HEK293 (cell line): ENCODE results near the gene MINDY1.

Source experiments
- CTCF ChIP-seq: fragments of 450-650 bp; formaldehyde crosslinking; IDR thresholded peaks from 2 replicates; pipeline ENCODE4 v1.5.1; 2016; ENCODE audit warnings: missing biosample characterization, missing genetic modification characterization
- GLIS1 ChIP-seq: fragments of 450-650 bp; formaldehyde crosslinking; IDR thresholded peaks from 2 replicates; pipeline ENCODE4 v1.5.1; 2016; ENCODE audit warnings: missing biosample characterization, missing genetic modification characterization
- SP3 ChIP-seq: fragments of 450-650 bp; formaldehyde crosslinking; IDR thresholded peaks from 2 replicates; pipeline ENCODE4 v1.5.1; 2016; ENCODE audit warnings: missing biosample characterization, missing genetic modification characterization
- SP7 ChIP-seq: fragments of 450-650 bp; formaldehyde crosslinking; IDR thresholded peaks from 2 replicates; pipeline ENCODE4 v1.5.1; 2016; ENCODE audit warnings: missing biosample characterization, missing genetic modification characterization
- ZBTB10 ChIP-seq: fragments of 450-650 bp; formaldehyde crosslinking; IDR thresholded peaks from 2 replicates; pipeline ENCODE4 v1.5.1; 2016; ENCODE audit warnings: missing biosample characterization, missing genetic modification characterization
- ZBTB17 ChIP-seq: fragments of 450-650 bp; formaldehyde crosslinking; IDR thresholded peaks from 2 replicates; pipeline ENCODE4 v1.5.1; 2016; ENCODE audit warnings: missing biosample characterization, missing genetic modification characterization
- ZBTB21 ChIP-seq: fragments of 450-650 bp; formaldehyde crosslinking; IDR thresholded peaks from 2 replicates; pipeline ENCODE4 v1.5.1; 2017; ENCODE audit warnings: missing biosample characterization, missing genetic modification characterization
- ZBTB8A ChIP-seq: fragments of 450-650 bp; formaldehyde crosslinking; IDR thresholded peaks from 2 replicates; pipeline ENCODE4 v1.5.1; 2016; ENCODE audit warnings: missing biosample characterization, missing genetic modification characterization
- ZEB2 ChIP-seq: fragments of 450-650 bp; formaldehyde crosslinking; IDR thresholded peaks from 2 replicates; pipeline ENCODE4 v1.5.1; 2016; ENCODE audit warnings: missing biosample characterization, missing genetic modification characterization
- ZNF2 ChIP-seq: fragments of 450-650 bp; formaldehyde crosslinking; IDR thresholded peaks from 2 replicates; pipeline ENCODE4 v1.5.1; 2016; ENCODE audit warnings: missing biosample characterization, missing genetic modification characterization
- ZNF239 ChIP-seq: fragments of 450-650 bp; formaldehyde crosslinking; IDR thresholded peaks from 2 replicates; pipeline ENCODE4 v1.5.1; 2016; ENCODE audit warnings: missing biosample characterization, missing genetic modification characterization
- ZNF416 ChIP-seq: fragments of 450-650 bp; formaldehyde crosslinking; IDR thresholded peaks from 2 replicates; pipeline ENCODE4 v1.5.1; 2016; ENCODE audit warnings: missing biosample characterization, missing genetic modification characterization
- ZNF529 ChIP-seq: fragments of 450-650 bp; formaldehyde crosslinking; IDR thresholded peaks from 2 replicates; pipeline ENCODE4 v1.5.1; 2017; ENCODE audit warnings: missing genetic modification characterization, missing biosample characterization; ENCODE audit not compliant: insufficient replicate concordance
- ZNF561 ChIP-seq: fragments of 450-650 bp; IDR thresholded peaks from 2 replicates; pipeline ENCODE4 v1.5.1; 2018; ENCODE audit warnings: missing biosample characterization, missing genetic modification characterization, borderline replicate concordance
- ZNF571 ChIP-seq: fragments of 450-650 bp; formaldehyde crosslinking; IDR thresholded peaks from 2 replicates; pipeline ENCODE4 v1.5.0; 2017; ENCODE audit warnings: missing biosample characterization, missing genetic modification characterization
- ZNF585B ChIP-seq: fragments of 450-650 bp; formaldehyde crosslinking; IDR thresholded peaks from 2 replicates; pipeline ENCODE4 v1.5.1; 2016; ENCODE audit warnings: missing biosample characterization, missing genetic modification characterization
- ZNF624 ChIP-seq: fragments of 450-650 bp; formaldehyde crosslinking; IDR thresholded peaks from 2 replicates; pipeline ENCODE4 v1.5.1; 2017; ENCODE audit warnings: missing biosample characterization, missing genetic modification characterization
- ZNF654 ChIP-seq: fragments of 450-650 bp; formaldehyde crosslinking; IDR thresholded peaks from 2 replicates; pipeline ENCODE4 v1.5.1; 2016; ENCODE audit warnings: low read depth, missing biosample characterization, missing genetic modification characterization
- ZNF660 ChIP-seq: fragments of 450-650 bp; IDR thresholded peaks from 2 replicates; pipeline ENCODE4 v1.5.1; 2018; ENCODE audit warnings: missing biosample characterization, mild to moderate bottlenecking, missing genetic modification characterization
- ZNF664 ChIP-seq: fragments of 450-650 bp; formaldehyde crosslinking; IDR thresholded peaks from 2 replicates; pipeline ENCODE4 v1.5.1; 2016; ENCODE audit warnings: missing biosample characterization, missing genetic modification characterization
- ZNF792 ChIP-seq: fragments of 450-650 bp; formaldehyde crosslinking; IDR thresholded peaks from 2 replicates; pipeline ENCODE4 v1.5.1; 2016; ENCODE audit warnings: missing biosample characterization, missing genetic modification characterization
- ZSCAN30 ChIP-seq: fragments of 450-650 bp; IDR thresholded peaks from 2 replicates; pipeline ENCODE4 v1.5.1; 2018; ENCODE audit warnings: missing biosample characterization, mild to moderate bottlenecking, missing genetic modification characterization, moderate library complexity
- ZXDB ChIP-seq: fragments of 450-650 bp; formaldehyde crosslinking; IDR thresholded peaks from 2 replicates; pipeline ENCODE4 v1.5.1; 2016; ENCODE audit warnings: missing biosample characterization, missing genetic modification characterization
- TF ChIP-seq, protein P1 (sequence below): fragments of 450-650 bp; formaldehyde crosslinking; optimal IDR thresholded peaks from 2 replicates; pipeline ENCODE3; 2016; ENCODE audit warnings: missing biosample characterization, mild to moderate bottlenecking, missing genetic modification characterization

Gene MINDY1

DNA sequence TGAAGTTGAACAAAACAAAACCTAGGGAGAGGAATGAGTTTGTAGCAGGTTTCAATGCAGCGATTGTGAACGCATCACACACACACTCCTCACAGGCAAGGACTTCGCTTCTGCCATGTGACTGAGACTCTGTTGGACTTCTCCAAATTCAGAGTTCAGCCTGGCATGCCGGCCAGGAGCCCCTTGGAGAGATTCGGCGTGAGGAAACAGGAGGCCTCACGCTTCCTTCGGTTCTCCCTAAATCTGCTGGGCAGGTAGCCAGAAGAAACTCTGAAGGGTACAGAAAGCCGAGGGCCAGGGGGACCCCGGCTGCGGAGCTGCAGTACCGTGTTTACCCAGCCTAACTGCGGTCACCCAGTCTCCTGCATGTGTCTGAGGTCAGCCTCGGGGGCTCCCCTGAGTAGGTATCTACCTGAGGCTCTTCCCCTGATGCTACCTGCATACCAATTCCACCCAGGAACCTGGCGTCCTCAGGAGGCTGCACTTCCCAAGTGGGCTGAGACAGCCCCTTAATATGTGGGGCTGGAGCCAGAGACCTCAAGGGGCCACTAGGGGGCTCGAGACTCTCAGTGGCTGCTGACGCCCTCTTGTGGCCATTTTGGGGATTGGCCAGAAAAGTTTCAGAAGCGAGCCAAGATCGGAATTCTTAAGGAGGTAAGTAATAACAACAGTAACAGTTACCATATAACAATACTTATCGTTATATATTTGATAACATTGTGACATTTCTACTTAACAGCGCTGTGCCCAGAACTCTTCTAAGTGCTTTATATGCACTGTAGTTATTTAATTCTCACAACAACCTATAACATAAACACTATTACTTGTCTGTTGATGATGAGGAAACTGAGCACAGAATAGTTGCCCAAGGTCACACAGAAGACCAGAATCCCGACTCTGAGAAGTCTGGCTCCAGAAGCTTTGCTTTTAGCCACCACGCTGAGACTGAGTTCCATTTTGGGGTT lies 27.3 kb downstream of the MINDY1 start (continued):
- TF ChIP-seq ZNF792 (no peak), ZBTB17 (tag by site-specific recombination) (peak; percentile 52; the same call in 1 of the 2 replicates), ZNF654 (tag by site-specific recombination) (peak; percentile 89), ZNF2 (peak; percentile 76; the same call in 1 of the 2 replicates), ZNF571 (tag by site-specific recombination) (no peak), CTCF (tag by site-specific recombination) (peak; percentile 97), ZNF561 (tag by site-specific recombination) (peak; percentile 37; the same call in 1 of the 2 replicates), ZNF585B (tag by site-specific recombination) (no peak), ZXDB (peak; percentile 60), ZEB2 (peak; percentile 45; the same call in 1 of the 2 replicates), ZNF660 (tag by site-specific recombination) (peak; percentile 94), SP7 (tag by site-specific recombination) (peak; percentile 53; the same call in 1 of the 2 replicates), SP3 (0 out of 2 replicates have a peak, but pooled peaks have one; percentile 15), ZSCAN30 (tag by site-specific recombination) (peak; percentile 46; the same call in 1 of the 2 replicates), ZBTB21 (tag by site-specific recombination) (no peak), ZBTB8A (tag by site-specific recombination) (peak; percentile 77), ZNF239 (tag by site-specific recombination) (no peak), ZNF416 (no peak), GLIS1 (tag by site-specific recombination) (peak; percentile 19; the same call in 1 of the 2 replicates), ZNF529 (tag by site-specific recombination) (no peak), ZNF624 (tag by site-specific recombination) (no peak), ZBTB10 (tag by site-specific recombination) (peak; percentile 31; the same call in 1 of the 2 replicates), ZNF664 (tag by site-specific recombination) (0 out of 2 replicates have a peak, but pooled peaks have one; percentile 14)
- TF ChIP-seq, protein P1, sequence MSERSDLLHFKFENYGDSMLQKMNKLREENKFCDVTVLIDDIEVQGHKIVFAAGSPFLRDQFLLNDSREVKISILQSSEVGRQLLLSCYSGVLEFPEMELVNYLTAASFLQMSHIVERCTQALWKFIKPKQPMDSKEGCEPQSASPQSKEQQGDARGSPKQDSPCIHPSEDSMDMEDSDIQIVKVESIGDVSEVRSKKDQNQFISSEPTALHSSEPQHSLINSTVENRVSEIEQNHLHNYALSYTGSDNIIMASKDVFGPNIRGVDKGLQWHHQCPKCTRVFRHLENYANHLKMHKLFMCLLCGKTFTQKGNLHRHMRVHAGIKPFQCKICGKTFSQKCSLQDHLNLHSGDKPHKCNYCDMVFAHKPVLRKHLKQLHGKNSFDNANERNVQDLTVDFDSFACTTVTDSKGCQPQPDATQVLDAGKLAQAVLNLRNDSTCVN (tag by site-specific recombination) = no peak
